Breast epithelium (tissue), 4 donors: ENCODE results near the gene ALKBH4. TPM values are rescaled to one million over a fixed set of nuclear protein-coding genes. Genes with fewer than 3 reads are reported as not detected.
"Not testable (repeated sequence)": the region's sequence is repeated elsewhere in the genome, so short reads cannot be mapped to it uniquely, and the experiment has no call there.

Source experiments
- DNase-seq, 2 donors: peaks; one replicate each; pipeline ENCODE4 v3.0.0-alpha.2; 2019; ENCODE audit warnings: low spot score in 2 of 2
- H3K27ac ChIP-seq, 2 donors: fragments of 200-600 bp; sonication (generic) in 1 of 2; one replicate each; pipeline ENCODE4 v1.5.1; 2016 to 2019; ENCODE audit warnings: mild to moderate bottlenecking in 1 of 2
- H3K27me3 ChIP-seq, 2 donors: fragments of 200-600 bp; sonication (generic) in 1 of 2; one replicate each; pipeline versions ENCODE4 v1.5.1 to v1.6.0; 2017 to 2019; ENCODE audit warnings: control low read depth in 1 of 2, mild to moderate bottlenecking in 1 of 2
- H3K36me3 ChIP-seq: fragments of 200-600 bp; one replicate; pipeline ENCODE4 v1.5.1; 2019
- H3K4me1 ChIP-seq, 2 donors: fragments of 200-600 bp; sonication (generic); one replicate each; pipeline ENCODE4 v1.5.1; 2016 to 2019; ENCODE audit warnings: control low read depth in 1 of 2
- H3K4me3 ChIP-seq, 3 donors: fragments of 200-600 bp; sonication (generic); 1 replicate in 2 of 3; 2 replicates in 1 of 3; pipeline ENCODE4 v1.5.1; 2016 to 2019; ENCODE audit warnings: mild to moderate bottlenecking in 3 of 3, moderate library complexity in 2 of 3
- H3K9me3 ChIP-seq, 2 donors: fragments of 200-600 bp; sonication (generic) in 1 of 2; one replicate each; pipeline ENCODE4 v1.5.1; 2016 to 2019; ENCODE audit warnings: control low read depth in 1 of 2
- intact Hi-C: fragments of 100-400 bp; cut with DNase I; formaldehyde crosslinking; loops from one replicate; pipeline ENCODE4 v1.15.1; 2023; ENCODE audit warnings: low total_unique reads
- total RNA-seq, 3 donors: library from RNA; depleted of rRNA; stranded (reverse); fragments of >200 nt; gene quantifications; one replicate each; pipeline ENCODE4 v1.1.0, GENCODE V29; 2016
- TF ChIP-seq, protein P1 (sequence below), 3 donors: fragments of 450-650 bp; IDR thresholded peaks; one replicate each; pipeline ENCODE4 v1.5.1; 2016 to 2017; ENCODE audit warnings: antibody characterized with exemption in 3 of 3, mild to moderate bottlenecking in 3 of 3, moderate library complexity in 3 of 3

ALKBH4 gene
- total RNA-seq, 3 donors from 2014 or later = 15.1 to 28.5 (median 17.8) TPM

DNA sequence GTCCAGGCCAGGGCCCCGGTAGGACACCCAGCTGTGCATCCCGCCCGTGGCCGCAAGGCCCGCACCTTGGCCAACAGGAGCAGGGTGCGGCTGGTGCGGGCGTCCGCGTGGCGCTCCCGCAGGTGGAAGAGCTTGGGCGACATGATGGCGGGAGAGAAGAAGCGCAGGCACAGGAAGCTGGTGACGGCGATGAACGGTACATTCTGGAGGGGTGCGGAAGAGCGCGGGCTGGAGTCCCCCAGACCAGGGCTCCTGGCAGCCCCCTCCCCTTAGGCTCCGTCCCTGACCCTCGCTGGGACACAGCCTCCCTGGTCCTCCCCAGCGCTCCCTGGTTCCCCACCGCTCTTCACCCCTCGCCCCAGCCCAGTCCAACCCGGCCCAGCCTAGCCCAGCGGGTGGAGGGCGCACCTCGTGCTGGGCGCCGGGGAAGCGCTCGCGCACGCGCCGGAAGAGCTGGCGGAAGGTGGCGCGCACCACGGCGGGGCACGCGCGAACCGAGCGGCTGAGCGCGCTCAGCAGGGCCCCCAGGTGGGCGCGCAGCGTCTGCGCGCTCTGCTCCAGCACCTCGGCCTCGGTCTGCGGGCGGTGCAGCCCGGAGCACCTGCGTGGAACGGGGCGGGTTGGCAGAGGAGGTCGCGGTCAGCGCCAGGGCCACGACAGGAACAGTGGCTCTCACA, 29.9 kb upstream of the ALKBH4 start:
- H3K4me1 ChIP-seq, intact Hi-C loops, H3K9me3 ChIP-seq, H3K36me3 ChIP-seq, DNase-seq, H3K4me3 ChIP-seq, H3K27ac ChIP-seq, H3K27me3 ChIP-seq: not testable (repeated sequence)

DNA sequence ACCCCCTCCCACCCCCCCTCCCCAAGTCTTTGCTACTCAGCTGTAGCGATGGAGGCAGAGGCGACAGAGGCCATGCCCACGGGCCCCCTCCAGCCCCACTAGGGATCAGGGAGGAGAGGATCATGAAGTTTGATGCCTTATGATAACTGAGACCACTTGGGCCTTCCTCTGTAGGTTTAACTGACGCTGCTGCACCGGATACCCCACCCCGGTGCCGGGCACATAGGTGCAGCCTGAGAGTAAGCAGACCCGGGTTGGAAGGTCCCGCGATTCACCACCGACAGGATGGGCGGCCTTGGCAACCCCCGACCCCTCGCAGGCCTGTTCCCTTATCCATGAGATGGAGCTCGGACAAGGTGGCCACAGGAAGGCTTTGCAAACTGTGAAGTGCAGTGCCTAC, 29.4 kb upstream of the ALKBH4 start:
- intact Hi-C loops, H3K4me1 ChIP-seq, H3K9me3 ChIP-seq, H3K27me3 ChIP-seq, H3K27ac ChIP-seq, H3K36me3 ChIP-seq: not testable (repeated sequence)
- peak in 1 of 2 donors; percentile 17 for DNase-seq
- peak overlapping the region in 1 of 3 donors; percentile 32 for H3K4me3 ChIP-seq

DNA sequence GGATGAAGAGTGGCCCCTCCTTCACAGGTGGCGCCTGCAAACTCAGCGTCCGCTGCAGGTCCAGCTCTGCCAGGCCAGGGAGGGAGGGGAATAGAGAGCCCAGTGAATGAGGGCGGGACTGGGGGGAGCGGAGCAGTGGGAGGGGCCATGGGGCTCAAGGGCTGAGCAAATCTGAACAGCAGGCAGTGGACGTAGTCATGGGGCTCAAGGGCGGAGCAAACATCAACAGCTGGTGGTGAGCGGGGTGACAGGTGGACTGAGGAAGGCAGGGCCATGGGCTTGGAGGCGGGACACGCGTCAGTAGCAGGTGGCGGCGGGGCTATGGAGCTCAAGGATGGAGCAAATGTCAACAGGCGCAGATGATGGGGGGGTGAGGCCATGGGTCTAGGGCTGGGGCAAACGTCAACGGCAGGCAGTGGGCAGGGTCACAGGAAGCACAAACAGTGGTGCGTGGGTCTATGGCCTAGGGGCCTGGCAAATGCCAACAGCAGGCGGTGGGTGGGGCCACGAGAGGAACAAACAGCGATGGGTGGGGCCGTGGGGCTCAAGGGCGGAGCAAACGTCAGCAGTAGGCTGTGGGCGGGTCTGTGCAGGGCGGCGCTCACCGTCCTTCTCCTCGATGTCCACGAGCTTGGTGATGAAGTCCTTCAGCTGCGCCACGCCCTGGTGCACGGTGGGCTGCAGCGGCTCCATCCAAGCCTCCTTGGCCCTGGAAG, 28.7 kb upstream of the ALKBH4 start:
- intact Hi-C loops, DNase-seq, H3K36me3 ChIP-seq, H3K27ac ChIP-seq, H3K27me3 ChIP-seq, H3K9me3 ChIP-seq, H3K4me1 ChIP-seq, H3K4me3 ChIP-seq: not testable (repeated sequence)

DNA sequence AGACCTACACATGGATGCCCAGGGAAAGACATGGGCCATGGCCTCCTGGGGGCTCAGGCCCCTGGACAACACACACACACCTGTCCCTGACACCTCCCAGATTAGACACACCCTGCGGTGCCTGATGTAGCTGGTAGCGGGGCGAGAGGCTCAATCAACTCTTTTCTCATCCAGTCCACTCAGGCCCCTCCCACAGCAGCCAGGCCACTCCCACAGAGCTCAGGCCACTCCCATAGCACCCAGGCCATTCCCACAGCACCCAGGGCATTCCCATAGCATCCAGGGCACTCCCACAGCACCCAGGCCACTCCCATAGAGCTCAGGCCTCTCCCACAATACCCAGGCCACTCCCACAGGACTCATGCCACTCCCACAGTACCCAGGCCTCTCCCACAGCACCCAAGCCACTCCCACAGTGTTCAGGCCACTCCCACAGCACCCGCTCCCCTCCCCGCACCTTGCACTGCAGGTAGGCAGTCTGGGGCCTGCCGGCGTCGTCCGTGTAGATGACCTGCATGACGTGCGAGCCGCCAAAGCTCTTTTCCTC, 25.9 kb upstream of the ALKBH4 start:
- H3K27ac ChIP-seq, intact Hi-C loops, H3K4me1 ChIP-seq, H3K27me3 ChIP-seq, H3K4me3 ChIP-seq, H3K36me3 ChIP-seq, H3K9me3 ChIP-seq: not testable (repeated sequence)
- DNase-seq = peak in 1 of 2 donors; percentile 13

DNA sequence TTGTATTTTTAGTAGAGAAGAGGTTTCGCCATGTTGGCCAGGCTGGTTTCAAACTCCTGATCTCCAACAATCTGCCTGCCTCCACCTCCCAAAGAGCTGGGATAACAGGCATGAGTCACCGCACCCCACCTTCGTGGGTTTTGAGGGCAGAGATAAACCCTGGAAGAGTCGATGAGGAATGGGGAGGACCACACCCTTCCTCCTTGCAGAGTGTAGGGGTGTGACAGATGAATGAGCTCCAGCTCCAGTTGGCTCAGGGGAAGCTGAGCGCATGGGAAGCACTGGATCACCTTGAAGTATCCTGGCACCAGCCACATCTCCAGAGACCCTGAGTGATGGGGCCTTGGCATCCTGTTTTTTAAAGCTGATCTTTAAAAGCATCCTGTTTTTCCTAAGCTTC, 19.7 kb upstream of the ALKBH4 start:
- H3K36me3 ChIP-seq, H3K27me3 ChIP-seq, intact Hi-C loops, H3K4me1 ChIP-seq, H3K4me3 ChIP-seq, DNase-seq, H3K9me3 ChIP-seq, H3K27ac ChIP-seq: not testable (repeated sequence)

DNA sequence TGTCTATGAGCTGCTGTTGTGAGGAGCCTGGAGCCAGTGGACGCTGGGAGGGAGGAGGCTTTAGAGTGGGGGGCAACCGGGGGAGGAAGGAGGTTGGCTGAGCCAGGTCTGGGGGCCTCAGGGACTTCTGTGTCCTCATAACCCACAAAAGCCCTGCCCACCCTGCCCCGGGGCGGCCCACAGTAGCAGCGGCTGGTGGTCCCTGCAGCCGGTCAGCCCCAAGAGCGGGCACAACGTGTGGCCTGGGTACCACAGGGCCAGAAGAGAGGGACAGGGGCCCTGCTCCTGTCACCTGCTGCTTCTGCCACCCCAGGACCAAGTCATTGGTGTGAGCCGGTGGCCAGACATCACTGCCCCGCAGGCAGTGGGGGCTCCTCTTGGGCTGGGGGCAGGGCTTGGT, 17.3 kb upstream of the ALKBH4 start:
- H3K4me1 ChIP-seq, H3K9me3 ChIP-seq, H3K4me3 ChIP-seq, intact Hi-C loops, H3K27ac ChIP-seq, H3K27me3 ChIP-seq, H3K36me3 ChIP-seq: not testable (repeated sequence)
- peak in 1 of 2 donors; percentile 14 for DNase-seq

DNA sequence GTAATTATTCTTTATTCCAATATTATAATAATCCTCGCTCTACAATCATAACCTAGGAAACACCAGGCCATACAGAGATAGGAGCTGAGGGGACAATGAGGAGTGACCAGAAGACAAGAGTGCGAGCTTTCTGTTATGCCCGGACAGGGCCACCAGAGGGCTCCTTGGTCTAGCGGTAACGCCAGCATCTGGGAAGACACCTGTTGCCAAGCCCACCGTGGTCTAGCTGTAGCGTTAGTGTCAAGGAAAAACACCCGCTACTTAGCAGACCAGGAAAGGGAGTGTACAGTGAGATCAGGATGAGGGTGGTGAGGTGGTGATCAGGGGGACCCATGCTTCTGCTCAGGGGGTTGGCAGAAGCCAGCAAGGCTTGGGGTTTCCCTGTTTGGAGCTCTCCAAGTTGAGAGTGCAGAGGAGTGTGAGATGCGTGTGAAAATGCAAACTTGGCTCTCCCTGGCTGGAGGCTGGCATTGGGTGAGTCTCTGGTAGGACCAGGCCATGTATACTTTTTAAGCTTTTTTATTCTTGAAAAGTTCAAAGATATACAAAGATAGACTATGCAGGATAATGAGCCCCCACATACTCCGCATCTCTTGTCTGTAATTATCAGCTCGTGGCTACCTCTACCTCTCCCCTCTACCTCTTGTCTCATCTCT, 15.4 kb upstream of the ALKBH4 start:
- H3K36me3 ChIP-seq, H3K4me1 ChIP-seq, H3K4me3 ChIP-seq, intact Hi-C loops, H3K27ac ChIP-seq, H3K27me3 ChIP-seq, H3K9me3 ChIP-seq: not testable (repeated sequence)
- TF ChIP-seq, protein P1, sequence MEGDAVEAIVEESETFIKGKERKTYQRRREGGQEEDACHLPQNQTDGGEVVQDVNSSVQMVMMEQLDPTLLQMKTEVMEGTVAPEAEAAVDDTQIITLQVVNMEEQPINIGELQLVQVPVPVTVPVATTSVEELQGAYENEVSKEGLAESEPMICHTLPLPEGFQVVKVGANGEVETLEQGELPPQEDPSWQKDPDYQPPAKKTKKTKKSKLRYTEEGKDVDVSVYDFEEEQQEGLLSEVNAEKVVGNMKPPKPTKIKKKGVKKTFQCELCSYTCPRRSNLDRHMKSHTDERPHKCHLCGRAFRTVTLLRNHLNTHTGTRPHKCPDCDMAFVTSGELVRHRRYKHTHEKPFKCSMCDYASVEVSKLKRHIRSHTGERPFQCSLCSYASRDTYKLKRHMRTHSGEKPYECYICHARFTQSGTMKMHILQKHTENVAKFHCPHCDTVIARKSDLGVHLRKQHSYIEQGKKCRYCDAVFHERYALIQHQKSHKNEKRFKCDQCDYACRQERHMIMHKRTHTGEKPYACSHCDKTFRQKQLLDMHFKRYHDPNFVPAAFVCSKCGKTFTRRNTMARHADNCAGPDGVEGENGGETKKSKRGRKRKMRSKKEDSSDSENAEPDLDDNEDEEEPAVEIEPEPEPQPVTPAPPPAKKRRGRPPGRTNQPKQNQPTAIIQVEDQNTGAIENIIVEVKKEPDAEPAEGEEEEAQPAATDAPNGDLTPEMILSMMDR (IDR thresholded peaks at IDR 0.05) = peak in 2 of 3 donors; percentile 42
- peak in 1 of 2 donors; percentile 35 for DNase-seq

DNA sequence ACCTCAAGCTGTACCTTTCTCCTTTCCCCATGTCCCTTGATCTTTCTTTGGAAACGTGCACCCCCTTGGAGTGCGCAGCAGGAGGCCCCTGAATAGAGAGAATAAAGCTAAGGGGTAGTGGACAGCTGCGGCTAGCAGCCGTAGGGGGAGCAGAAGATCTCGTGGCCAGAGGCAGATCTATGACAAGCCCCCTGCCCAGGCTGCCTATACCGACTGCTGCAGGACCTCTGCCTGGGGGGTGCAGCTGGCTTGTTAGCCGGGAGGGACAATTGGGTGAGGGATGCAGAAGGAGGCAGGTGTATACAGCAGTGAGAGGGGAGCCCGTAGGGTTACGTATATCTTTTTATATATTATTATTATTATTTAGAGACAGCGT, 14.5 kb upstream of the ALKBH4 start:
- H3K27me3 ChIP-seq, H3K4me3 ChIP-seq, DNase-seq, intact Hi-C loops, H3K36me3 ChIP-seq, H3K27ac ChIP-seq, H3K9me3 ChIP-seq, H3K4me1 ChIP-seq: not testable (repeated sequence)
